ENCODE results near the gene COL1A1.

DNA sequence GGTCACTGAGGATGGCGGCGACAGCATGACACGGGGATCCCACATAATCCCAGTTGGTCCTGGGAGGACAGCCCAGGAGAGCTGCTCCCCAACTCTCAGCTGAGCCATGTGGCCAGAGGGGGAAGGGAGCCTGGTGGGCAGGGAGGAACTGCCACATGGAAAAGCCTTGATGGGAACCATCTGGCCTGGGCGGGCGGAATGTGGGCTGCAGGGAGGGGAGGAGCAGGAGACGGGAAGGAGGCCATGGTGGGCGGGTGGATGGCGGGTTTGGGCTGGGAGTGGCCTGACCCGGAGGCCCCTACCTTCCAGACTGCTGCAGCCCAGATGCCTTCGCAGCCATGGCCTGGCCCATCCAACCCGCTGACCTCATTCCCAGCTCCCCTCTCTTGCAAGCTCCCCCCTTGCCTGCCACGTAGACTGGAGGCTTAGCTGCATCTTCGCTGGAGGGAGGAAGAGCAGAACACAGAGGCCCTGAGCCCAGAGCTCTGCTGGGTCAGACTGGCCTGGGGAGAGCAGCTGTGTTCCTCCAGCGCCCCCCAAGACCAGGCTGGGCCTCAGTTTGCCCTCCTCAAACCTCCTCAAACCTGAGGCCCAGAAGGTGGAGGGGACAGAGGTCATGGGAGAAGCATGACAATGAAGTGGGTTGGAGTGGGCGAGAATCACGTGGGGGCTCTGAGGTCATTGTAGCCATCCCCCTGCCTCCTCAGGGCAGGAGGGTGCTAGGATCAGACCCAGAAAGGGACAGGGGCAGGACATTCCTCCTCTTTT is 8.2 kb upstream of the COL1A1 start:
- TF ChIP-seq, protein P1, sequence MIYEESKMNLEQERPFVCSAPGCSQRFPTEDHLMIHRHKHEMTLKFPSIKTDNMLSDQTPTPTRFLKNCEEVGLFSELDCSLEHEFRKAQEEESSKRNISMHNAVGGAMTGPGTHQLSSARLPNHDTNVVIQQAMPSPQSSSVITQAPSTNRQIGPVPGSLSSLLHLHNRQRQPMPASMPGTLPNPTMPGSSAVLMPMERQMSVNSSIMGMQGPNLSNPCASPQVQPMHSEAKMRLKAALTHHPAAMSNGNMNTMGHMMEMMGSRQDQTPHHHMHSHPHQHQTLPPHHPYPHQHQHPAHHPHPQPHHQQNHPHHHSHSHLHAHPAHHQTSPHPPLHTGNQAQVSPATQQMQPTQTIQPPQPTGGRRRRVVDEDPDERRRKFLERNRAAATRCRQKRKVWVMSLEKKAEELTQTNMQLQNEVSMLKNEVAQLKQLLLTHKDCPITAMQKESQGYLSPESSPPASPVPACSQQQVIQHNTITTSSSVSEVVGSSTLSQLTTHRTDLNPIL (CRISPR knock-in tag; IDR thresholded peaks at IDR 0.05; ENCODE audit: low read depth), result no peak; the same call in 1 of the 2 replicates
- TF ChIP-seq GLIS3 (CRISPR knock-in tag; IDR thresholded peaks at IDR 0.05), result peak; percentile 76
- 0 out of 2 replicates have a peak, but pooled peaks have one; percentile 9 for TF ChIP-seq ZFP3 (CRISPR knock-in tag; IDR thresholded peaks at IDR 0.05)
- no peak for TF ChIP-seq TOX (CRISPR knock-in tag; IDR thresholded peaks at IDR 0.05; ENCODE audit: borderline replicate concordance)
- TF ChIP-seq PATZ1 (CRISPR knock-in tag; IDR thresholded peaks at IDR 0.05; ENCODE audit: borderline replicate concordance), result peak; percentile 66; the same call in 1 of the 2 replicates

Measured in SK-N-SH treated with all-trans-retinoic acid at 6 μM for 48 hours (cell line).